GM12878 (cell line): ENCODE data around the gene MED13L. TPM values are rescaled to one million over a fixed set of nuclear protein-coding genes. Genes with fewer than 3 reads are reported as not detected.

Experiments
- ATAC-seq: fragments of 200-7000 bp; cut with Tn5 transposase; 3 replicates; pipeline ENCODE4 v1.9.1; 2020; ENCODE audit warnings: mild to moderate bottlenecking, moderate library complexity
- BruUV-seq: library from RNA; stranded (reverse); fragments of 400-500 nt; replicated peaks from 2 replicates; lab custom pipeline; 2021; lab: Mats Ljungman, UMichigan
- CTCF ChIA-PET: fragments of 300-600 bp; sonication (Branson Sonifier 250); formaldehyde crosslinking; extraction: SDS; loops from one replicate; lab custom pipeline; 2021; ENCODE audit warnings: inconsistent platforms; lab: Yijun Ruan, JAX
- POLR2A ChIA-PET: fragments of 350-600 bp; formaldehyde crosslinking; extraction: SDS; loops from one replicate; lab custom pipeline; 2021; ENCODE audit warnings: inconsistent platforms; lab: Charles Lee
- RAD21 ChIA-PET: fragments of 300-600 bp; sonication (Branson Sonifier 250); formaldehyde crosslinking; loops from one replicate; lab custom pipeline; 2023; ENCODE audit warnings: antibody characterized with exemption; ENCODE audit not compliant: unreplicated experiment; lab: Charles Lee
- SMC1A ChIA-PET: fragments of 300-600 bp; sonication (Branson Sonifier 250); formaldehyde crosslinking; loops from one replicate; lab custom pipeline; 2023; ENCODE audit not compliant: unreplicated experiment, uncharacterized antibody; lab: Charles Lee
- DNase-seq: peaks from one replicate; pipeline ENCODE4 v3.0.0-alpha.2; 2011; ENCODE audit warnings: low read depth, low spot score
- FAIRE-seq: peaks from 3 replicates; lab custom pipeline; 2011; peaks lifted over from hg19 to GRCh38; lab: Jason Lieb, UNC
- H2AFZ ChIP-seq: 2 replicates; pipeline ENCODE4 v1.6.0; 2011; ENCODE audit warnings: low read depth, low read length, control low read depth; ENCODE audit not compliant: control insufficient read depth
- H3K27ac ChIP-seq: 2 replicates; pipeline ENCODE4 v1.5.1; 2011; ENCODE audit warnings: control low read depth; ENCODE audit not compliant: control insufficient read depth, insufficient read depth
- H3K27me3 ChIP-seq, 2 experiments: replicated peaks in 1 of 2; 2 replicates each; pipeline versions ENCODE4 v1.6.0 to v1.6.1; 2011; ENCODE audit warnings: low read length in 1 of 2; ENCODE audit not compliant: control insufficient read depth in 2 of 2, insufficient read depth in 2 of 2
- H3K36me3 ChIP-seq, 2 experiments: 2 replicates each; pipeline ENCODE4 v1.5.1; 2011; ENCODE audit warnings: low read length in 1 of 2; ENCODE audit not compliant: control insufficient read depth in 2 of 2, insufficient read depth in 2 of 2
- H3K4me1 ChIP-seq: 2 replicates; pipeline ENCODE4 v1.6.1; 2011; ENCODE audit warnings: mild to moderate bottlenecking, low read length, moderate library complexity, mixed read lengths; ENCODE audit not compliant: control insufficient read depth, insufficient read depth
- H3K4me2 ChIP-seq: 2 replicates; pipeline ENCODE4 v1.6.0; 2011; ENCODE audit warnings: control low read depth; ENCODE audit not compliant: control insufficient read depth, insufficient read depth
- H3K4me3 ChIP-seq: fragments of 200-600 bp; sonication (generic); 2 replicates; pipeline ENCODE4 v1.5.1; 2016
- H3K79me2 ChIP-seq: 2 replicates; pipeline ENCODE4 v1.6.0; 2011; ENCODE audit warnings: low read length; ENCODE audit not compliant: control insufficient read depth, insufficient read depth
- H3K9ac ChIP-seq: 2 replicates; pipeline ENCODE4 v1.8.0; 2011; ENCODE audit warnings: low read length, control low read depth, mixed read lengths; ENCODE audit not compliant: control insufficient read depth, insufficient read depth
- H3K9me3 ChIP-seq: replicated peaks from 3 replicates; pipeline ENCODE4 v1.5.1; 2011; ENCODE audit warnings: mild to moderate bottlenecking, low read length; ENCODE audit not compliant: control insufficient read depth, insufficient read depth
- H4K20me1 ChIP-seq: 2 replicates; pipeline ENCODE4 v1.6.0; 2011; ENCODE audit not compliant: control insufficient read depth, insufficient read depth
- BCL3 ChIP-seq: IDR thresholded peaks from 2 replicates; pipeline ENCODE4 v1.6.1; 2011; ENCODE audit warnings: borderline replicate concordance, low read depth, mild to moderate bottlenecking, moderate library complexity, low read length; ENCODE audit not compliant: insufficient read depth, poor library complexity, severe bottlenecking
- BCLAF1 ChIP-seq: fragments of 450-650 bp; IDR thresholded peaks from 2 replicates; pipeline ENCODE4 v1.6.1; 2017; ENCODE audit warnings: antibody characterized with exemption, mild to moderate bottlenecking, moderate library complexity
- CHD1 ChIP-seq: IDR thresholded peaks from 2 replicates; pipeline ENCODE4 v1.6.1; 2012; ENCODE audit warnings: low read depth, low read length, improper control_type of control experiment
- FOS ChIP-seq: IDR thresholded peaks from 3 replicates; pipeline ENCODE4 v1.6.1; 2011; ENCODE audit warnings: borderline replicate concordance; ENCODE audit not compliant: insufficient read length; ENCODE audit errors: extremely low read depth
- HDAC6 ChIP-seq: fragments of 200-600 bp; sonication (generic); IDR thresholded peaks from one replicate; pipeline ENCODE4 v1.8.0; 2017; ENCODE audit warnings: antibody characterized with exemption; ENCODE audit not compliant: unreplicated experiment
- JUNB ChIP-seq: IDR thresholded peaks from 2 replicates; pipeline ENCODE4 v1.6.1; 2016; ENCODE audit warnings: antibody characterized with exemption, mild to moderate bottlenecking
- LARP7 ChIP-seq: fragments of 450-650 bp; IDR thresholded peaks from 2 replicates; pipeline ENCODE4 v1.6.1; 2017; ENCODE audit warnings: mild to moderate bottlenecking
- MEF2A ChIP-seq: IDR thresholded peaks from 2 replicates; pipeline ENCODE4 v1.6.1; 2011; ENCODE audit warnings: low read depth, mild to moderate bottlenecking, low read length, moderate library complexity; ENCODE audit not compliant: insufficient read depth
- NBN ChIP-seq: fragments of 450-650 bp; IDR thresholded peaks from 2 replicates; pipeline ENCODE4 v1.6.1; 2016
- RELA ChIP-seq: fragments of 450-650 bp; IDR thresholded peaks from 2 replicates; pipeline ENCODE4 v1.8.0; 2014; ENCODE audit warnings: borderline replicate concordance; ENCODE audit not compliant: partially characterized antibody
- ZNF687 ChIP-seq: fragments of 450-650 bp; IDR thresholded peaks from 2 replicates; pipeline ENCODE4 v1.6.1; 2017; ENCODE audit warnings: mild to moderate bottlenecking, moderate library complexity
- WGBS: methylation state at CpG from one replicate; pipeline ENCODE4 v1.1.6; 2016; ENCODE audit warnings: low lambda C conversion rate; ENCODE audit not compliant: insufficient replicate concordance, insufficient coverage; ENCODE audit errors: missing lambda C conversion rate; 5-methylcytosine and 5-hydroxymethylcytosine counted together
- in situ Hi-C: fragments of 300-500 bp; cut with MboI; formaldehyde crosslinking; loops from 9 replicates; pipeline ENCODE4 v1.14.3; 2018; ENCODE audit warnings: mixed read lengths
- intact Hi-C: fragments of 100-400 bp; cut with micrococcal nuclease; formaldehyde crosslinking; loops from one replicate; pipeline ENCODE4 v1.14.2; 2022; ENCODE audit not compliant: unreplicated experiment
- polyA plus RNA-seq, 11 experiments: library from polyadenylated mRNA; depleted of rRNA in 4 of 11; unstranded in 6 of 11; stranded (reverse) in 5 of 11; fragments of >200 nt; fragmentation: Nextera tagmentation in 4 of 11; fragmentation: Illumina TruSeq in 1 of 11; extraction: Ambion mirVana in 4 of 11; extraction: Trizol in 1 of 11; gene quantifications; 1 replicate in 1 of 11; 2 replicates in 10 of 11; pipeline versions ENCODE4 v1.2.1 to v1.2.3, GENCODE V29; 2011 to 2016; ENCODE audit warnings: inconsistent platforms in 2 of 11, missing spikeins in 2 of 11, low read depth in 1 of 11
- total RNA-seq, 4 experiments: library from RNA; depleted of rRNA in 3 of 4; stranded (reverse); fragments of >200 nt in 3 of 4; fragmentation: Illumina TruSeq in 1 of 4; extraction: Trizol in 1 of 4; gene quantifications; 2 replicates each; pipeline versions ENCODE4 v1.2.1 to v1.2.3, GENCODE V29; 2013 to 2021

The MED13L gene
- total and polyA plus RNA-seq, 10 of the 15 experiments (the other 5 are each of a cell fraction or from before 2014, with no cell fraction given) = 3.7 to 30.1 (median 9.1) TPM

- TF ChIP-seq MEF2A (no peak), BCLAF1 (no peak), LARP7 (no peak), BCL3 (no peak), HDAC6 (no peak)
Measured at GRCh38 chr12:116142936-116143898, 134.3 kb downstream of the MED13L start (continued).

GRCh38 chr12:116141833-116142162, 135.7 kb downstream of the MED13L start:
- FAIRE-seq (no peak), DNase-seq (no peak), ATAC-seq (no peak)
- BruUV-seq = no TSS peak
- H4K20me1 ChIP-seq = no peaks in the 10 kb centered on the region
- in situ Hi-C loops = no loop called here
- H3K4me3 ChIP-seq = no peak overlapping the region
- ChIA-PET RAD21 (interaction anchor here (0.8 to 2.6 kb wide), 7 partner anchors 19 to 468 kb away, joined by 3 to 31 read pairs (median 6); partner anchors contain the start of gene MAP1LC3B2), POLR2A (interaction anchor here (0.5 kb wide), 1 partner anchor 79 kb away, joined by 8 read pairs; no protein-coding TSS in a partner anchor), CTCF (interaction anchor here (0.7 to 3.7 kb wide), 10 partner anchors 60 to 567 kb away, joined by 3 to 26 read pairs (median 4); no protein-coding TSS in a partner anchor), SMC1A (interaction anchor here (0.7 to 2.2 kb wide), 14 partner anchors 8 to 567 kb away, joined by 3 to 19 read pairs (median 4); no protein-coding TSS in a partner anchor)
- no peak overlapping the region for H2AFZ ChIP-seq
- peaks cover 22% of the 10 kb centered on the region for H3K4me1 ChIP-seq
- no peaks in the 10 kb centered on the region for H3K36me3 ChIP-seq
- WGBS = 92% methylated on average over 2 of the region's 2 CpGs
- no peaks in the 10 kb centered on the region for H3K9me3 ChIP-seq
- H3K4me2 ChIP-seq = no peak overlapping the region
- no peak overlapping the region for H3K9ac ChIP-seq
- no peaks in the 10 kb centered on the region for H3K27me3 ChIP-seq
- intact Hi-C loops = loop anchor here (2.0 to 5.0 kb wide), 4 partner anchors 126 to 556 kb away; no protein-coding TSS in a partner anchor
- no peak overlapping the region for H3K27ac ChIP-seq
- H3K79me2 ChIP-seq = peaks cover 3% of the 10 kb centered on the region
- TF ChIP-seq JUNB (no peak), CHD1 (no peak), FOS (no peak), NBN (no peak), ZNF687 (no peak), HDAC6 (no peak), RELA (no peak)
